Measurements from ENCODE around the gene BAX.

Gene BAX

GRCh38 chr19:48950159-48950558, 4.5 kb upstream of the BAX start:
- TF ChIP-seq MYC (IDR thresholded peaks at IDR 0.05; ENCODE audit: low read depth, low read length) (no peak), POLR2A (IDR thresholded peaks at IDR 0.05; ENCODE audit: extremely low read depth, insufficient read length) (no peak), CTCF (IDR thresholded peaks at IDR 0.05; ENCODE audit: low read depth, low read length) (no peak)
- TF ChIP-seq, protein P1, sequence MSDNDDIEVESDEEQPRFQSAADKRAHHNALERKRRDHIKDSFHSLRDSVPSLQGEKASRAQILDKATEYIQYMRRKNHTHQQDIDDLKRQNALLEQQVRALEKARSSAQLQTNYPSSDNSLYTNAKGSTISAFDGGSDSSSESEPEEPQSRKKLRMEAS (IDR thresholded peaks at IDR 0.05; ENCODE audit: low read depth, low read length), result no peak
- no peak overlapping the region for H3K4me3 ChIP-seq (ENCODE audit: low read depth, low read length)
- DNase-seq (ENCODE audit: low read depth), result no peak

DNA sequence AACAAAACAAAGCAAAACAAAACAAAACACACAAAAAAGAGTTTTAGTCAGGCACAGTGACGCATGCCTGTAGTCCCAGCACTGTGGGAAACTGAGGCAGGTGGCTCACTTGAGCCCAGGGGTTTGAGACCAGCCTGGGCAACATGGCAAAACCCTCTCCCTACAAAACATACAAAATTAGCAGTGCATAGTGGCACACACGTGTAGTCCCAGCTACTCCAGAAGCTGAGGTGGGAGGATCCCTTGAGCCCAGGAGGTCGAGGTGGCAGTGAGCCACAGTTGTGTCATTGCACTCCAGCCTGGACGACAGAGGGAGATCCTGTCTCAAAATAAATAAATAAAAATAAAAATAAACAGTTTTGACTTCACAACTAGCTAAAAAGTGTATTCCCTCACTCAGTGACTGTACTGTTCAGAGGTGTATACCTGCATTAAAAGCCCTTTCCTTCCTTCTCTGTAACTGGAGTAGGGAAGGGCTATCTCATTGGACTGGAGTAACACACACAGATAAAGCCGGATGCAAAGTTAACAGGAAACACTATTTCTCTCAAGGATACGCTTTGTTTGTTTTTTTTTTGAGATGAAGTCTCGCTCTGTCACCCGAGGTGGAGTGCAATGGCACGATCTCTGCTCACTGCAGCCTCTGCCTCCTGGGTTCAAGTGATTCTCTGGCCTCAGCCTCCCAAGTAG, 3.7 kb upstream of the BAX start:
- no peak for DNase-seq (ENCODE audit: low read depth)
- H3K4me3 ChIP-seq (ENCODE audit: low read depth, low read length), result no peak overlapping the region
- TF ChIP-seq POLR2A (IDR thresholded peaks at IDR 0.05; ENCODE audit: extremely low read depth, insufficient read length), result no peak
- TF ChIP-seq, protein P1 (IDR thresholded peaks at IDR 0.05; ENCODE audit: low read depth, low read length), result no peak
- TF ChIP-seq MYC (IDR thresholded peaks at IDR 0.05; ENCODE audit: low read depth, low read length), result no peak
- TF ChIP-seq CTCF (IDR thresholded peaks at IDR 0.05; ENCODE audit: low read depth, low read length), result no peak

- TF ChIP-seq MYC (IDR thresholded peaks at IDR 0.05; ENCODE audit: low read depth, low read length) (no peak), CTCF (IDR thresholded peaks at IDR 0.05; ENCODE audit: low read depth, low read length) (no peak), POLR2A (IDR thresholded peaks at IDR 0.05; ENCODE audit: extremely low read depth, insufficient read length) (no peak)
- TF ChIP-seq, protein P1 (IDR thresholded peaks at IDR 0.05; ENCODE audit: low read depth, low read length), result no peak
- no peak for DNase-seq (ENCODE audit: low read depth)
- H3K4me3 ChIP-seq (ENCODE audit: low read depth, low read length), result no peak overlapping the region
These were observed 1.5 kb upstream of the BAX start for GRCh38 chr19:48953141-48953540.

DNA sequence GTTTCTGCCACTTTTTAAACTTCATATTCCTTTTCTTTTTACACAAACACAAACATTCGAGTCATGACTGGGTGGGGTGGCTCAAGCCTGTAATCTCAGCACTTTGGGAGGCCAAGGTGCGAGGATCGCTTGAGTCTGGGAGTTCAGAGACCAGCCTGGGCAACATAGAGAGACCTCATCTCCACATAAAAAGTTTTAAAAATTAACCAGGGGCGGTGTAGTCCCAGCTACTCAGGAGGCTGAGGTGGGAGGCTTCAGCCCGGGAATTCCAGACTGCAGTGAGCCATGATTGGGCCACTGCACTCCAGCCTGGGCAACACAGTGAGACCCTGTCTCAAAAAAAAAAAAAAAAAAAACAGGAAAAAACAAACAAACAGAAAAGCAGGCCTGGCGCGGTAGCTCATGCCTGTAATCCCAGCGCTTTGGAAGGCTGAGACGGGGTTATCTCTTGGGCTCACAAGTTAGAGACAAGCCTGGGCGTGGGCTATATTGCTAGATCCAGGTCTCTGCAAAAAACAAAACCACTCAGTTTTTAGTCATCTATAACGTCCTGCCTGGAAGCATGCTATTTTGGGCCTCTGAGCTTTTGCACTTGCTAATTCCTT, 583 bp upstream of the BAX start:
- TF ChIP-seq CTCF (IDR thresholded peaks at IDR 0.05; ENCODE audit: low read depth, low read length) (no peak), MYC (IDR thresholded peaks at IDR 0.05; ENCODE audit: low read depth, low read length) (no peak), POLR2A (IDR thresholded peaks at IDR 0.05; ENCODE audit: extremely low read depth, insufficient read length) (no peak)
- TF ChIP-seq, protein P1 (IDR thresholded peaks at IDR 0.05; ENCODE audit: low read depth, low read length), result no peak
- no peak for DNase-seq (ENCODE audit: low read depth)
- H3K4me3 ChIP-seq (ENCODE audit: low read depth, low read length), result peak overlapping the region; percentile 59

DNA sequence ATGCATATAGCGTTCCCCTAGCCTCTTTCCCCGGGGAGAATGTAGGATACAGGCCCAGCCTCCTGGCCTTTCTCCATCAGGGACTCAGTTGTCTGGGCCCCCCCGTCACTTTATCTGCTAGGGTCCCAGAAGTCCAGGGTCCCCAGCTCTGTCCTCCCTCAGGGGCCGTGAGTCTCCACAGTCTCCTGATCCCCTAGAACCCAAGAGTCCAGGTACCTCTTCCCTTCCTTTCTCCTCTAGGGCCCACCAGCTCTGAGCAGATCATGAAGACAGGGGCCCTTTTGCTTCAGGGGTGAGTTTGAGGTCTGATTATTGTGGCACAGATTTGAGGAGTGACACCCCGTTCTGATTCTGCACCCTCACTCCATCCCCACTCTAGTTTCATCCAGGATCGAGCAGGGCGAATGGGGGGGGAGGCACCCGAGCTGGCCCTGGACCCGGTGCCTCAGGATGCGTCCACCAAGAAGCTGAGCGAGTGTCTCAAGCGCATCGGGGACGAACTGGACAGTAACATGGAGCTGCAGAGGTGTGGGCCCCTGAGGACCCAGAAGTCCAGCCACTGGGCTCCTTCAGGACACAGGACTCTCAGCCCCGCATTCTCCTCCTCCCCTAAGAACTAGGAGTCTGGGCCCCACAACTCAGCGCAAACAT, 758 bp downstream of the BAX start:
- TF ChIP-seq, protein P1 (IDR thresholded peaks at IDR 0.05; ENCODE audit: low read depth, low read length), result no peak
- TF ChIP-seq POLR2A (IDR thresholded peaks at IDR 0.05; ENCODE audit: extremely low read depth, insufficient read length), result no peak
- TF ChIP-seq MYC (IDR thresholded peaks at IDR 0.05; ENCODE audit: low read depth, low read length), result no peak
- no peak for TF ChIP-seq CTCF (IDR thresholded peaks at IDR 0.05; ENCODE audit: low read depth, low read length)
- no peak for DNase-seq (ENCODE audit: low read depth)
- peak overlapping the region; percentile 82 for H3K4me3 ChIP-seq (ENCODE audit: low read depth, low read length)
